Osteocyte (in vitro differentiated cells): ENCODE results near the gene SCNN1A. TPM values are rescaled to one million over a fixed set of nuclear protein-coding genes. Genes with fewer than 3 reads are reported as not detected.

Experiments
- DNase-seq: peaks from one replicate; pipeline ENCODE4 v3.0.0; 2021; ENCODE audit warnings: mixed read lengths; ENCODE audit not compliant: unreplicated experiment; ENCODE audit errors: extremely low spot score
- H3K27ac Mint-ChIP-seq: one replicate; pipeline ENCODE4 v1.8.0; 2021; ENCODE audit warnings: mild to moderate bottlenecking, mixed read lengths; ENCODE audit not compliant: unreplicated experiment
- H3K27me3 Mint-ChIP-seq: one replicate; pipeline ENCODE4 v1.8.0; 2021; ENCODE audit warnings: mixed read lengths; ENCODE audit not compliant: unreplicated experiment
- H3K36me3 Mint-ChIP-seq: one replicate; pipeline ENCODE4 v1.8.0; 2021; ENCODE audit warnings: mixed read lengths; ENCODE audit not compliant: unreplicated experiment
- H3K4me1 Mint-ChIP-seq: one replicate; pipeline ENCODE4 v1.8.0; 2021; ENCODE audit warnings: mixed read lengths; ENCODE audit not compliant: unreplicated experiment
- H3K4me3 Mint-ChIP-seq: one replicate; pipeline ENCODE4 v1.8.0; 2021; ENCODE audit warnings: mild to moderate bottlenecking, moderate library complexity, mixed read lengths; ENCODE audit not compliant: unreplicated experiment
- H3K9me3 Mint-ChIP-seq: one replicate; pipeline ENCODE4 v1.8.0; 2021; ENCODE audit warnings: mixed read lengths; ENCODE audit not compliant: unreplicated experiment
- CTCF ChIP-seq: fragments of 200-600 bp; sonication (generic); IDR thresholded peaks from 2 replicates; pipeline ENCODE4 v1.5.0; 2021; ENCODE audit warnings: antibody characterized with exemption, mild to moderate bottlenecking, moderate library complexity
- long read RNA-seq: library from polyadenylated mRNA; unstranded; transcript quantifications from one replicate; pipeline ENCODE4 v2.0.0, GENCODE V29; 2021
- total RNA-seq: library from RNA; stranded (reverse); gene quantifications from 2 replicates; pipeline ENCODE4 v1.2.1, GENCODE V29; 2021

SCNN1A gene
- 2.5 and 3.2 TPM in 2 replicates for total RNA-seq
- long read RNA-seq = 0 reads

- no peaks in the 10 kb centered on the region for H3K27me3 Mint-ChIP-seq
- H3K4me1 Mint-ChIP-seq = peaks cover 69% of the 10 kb centered on the region
- peak within 1 kb of the TSS; percentile 95 for H3K27ac Mint-ChIP-seq
- no peak for TF ChIP-seq CTCF
- H3K36me3 Mint-ChIP-seq = no peaks in the 10 kb centered on the region
- H3K9me3 Mint-ChIP-seq = no peaks in the 10 kb centered on the region
- no peak within 1 kb of the TSS for H3K4me3 Mint-ChIP-seq
- DNase-seq = no peak
These were observed at the start of gene SCNN1A for GRCh38 chr12:6375269-6376078. SCNN1A (minus strand) TSS chr12:6375563; CDS start chr12:6374783, 780 bp downstream.

GRCh38 chr12:6424866-6425265 lies 49.5 kb upstream of the SCNN1A start:
- Mint-ChIP-seq H3K4me3 (no peak overlapping the region), H3K9me3 (no peaks in the 10 kb centered on the region), H3K27ac (no peak overlapping the region), H3K27me3 (no peaks in the 10 kb centered on the region), H3K36me3 (no peaks in the 10 kb centered on the region), H3K4me1 (peaks cover 15% of the 10 kb centered on the region)
- no peak for TF ChIP-seq CTCF
- DNase-seq = no peak

GRCh38 chr12:6424008-6424347 lies 48.6 kb upstream of the SCNN1A start:
- TF ChIP-seq CTCF = no peak
- H3K4me1 Mint-ChIP-seq = peaks cover 11% of the 10 kb centered on the region
- H3K9me3 Mint-ChIP-seq = no peaks in the 10 kb centered on the region
- H3K4me3 Mint-ChIP-seq = no peak overlapping the region
- H3K27ac Mint-ChIP-seq = no peak overlapping the region
- H3K36me3 Mint-ChIP-seq = no peaks in the 10 kb centered on the region
- no peak for DNase-seq
- H3K27me3 Mint-ChIP-seq = no peaks in the 10 kb centered on the region

- TF ChIP-seq CTCF = peak; percentile 91
- H3K9me3 Mint-ChIP-seq = no peaks in the 10 kb centered on the region
- peak; percentile 89 for DNase-seq
- peaks cover 11% of the 10 kb centered on the region for H3K4me1 Mint-ChIP-seq
- H3K27ac Mint-ChIP-seq = no peak overlapping the region
- H3K27me3 Mint-ChIP-seq = no peaks in the 10 kb centered on the region
- no peaks in the 10 kb centered on the region for H3K36me3 Mint-ChIP-seq
- H3K4me3 Mint-ChIP-seq = no peak overlapping the region
These were observed 48.1 kb upstream of the SCNN1A start for GRCh38 chr12:6423267-6424007.

GRCh38 chr12:6420364-6420763 lies 45.0 kb upstream of the SCNN1A start:
- H3K9me3 Mint-ChIP-seq = no peaks in the 10 kb centered on the region
- peaks cover 6% of the 10 kb centered on the region for H3K27me3 Mint-ChIP-seq
- no peak overlapping the region for H3K4me3 Mint-ChIP-seq
- TF ChIP-seq CTCF = no peak
- H3K36me3 Mint-ChIP-seq = no peaks in the 10 kb centered on the region
- peak; percentile 25 for DNase-seq
- H3K4me1 Mint-ChIP-seq = peaks cover 11% of the 10 kb centered on the region
- no peak overlapping the region for H3K27ac Mint-ChIP-seq
